ENCODE measurements around the gene CPA5. TPM values are rescaled to one million over a fixed set of nuclear protein-coding genes. Genes with fewer than 3 reads are reported as not detected.
"Not testable (repeated sequence)": the region's sequence is repeated elsewhere in the genome, so short reads cannot be mapped to it uniquely, and the experiment has no call there.

CPA5 gene
- total RNA-seq, 1 donor from 2014 or later = not detected

GRCh38 chr7:130369831-130370550 is 25.4 kb downstream of the CPA5 start:
- Mint-ChIP-seq H3K36me3 (ENCODE audit: unreplicated experiment) (peaks cover 9% of the 10 kb centered on the region), H3K27me3 (ENCODE audit: unreplicated experiment) (peaks cover 1% of the 10 kb centered on the region), H3K27ac (ENCODE audit: unreplicated experiment) (no peak overlapping the region), H3K9me3 (ENCODE audit: unreplicated experiment) (peaks cover 10% of the 10 kb centered on the region), H3K4me3 (ENCODE audit: unreplicated experiment) (no peak overlapping the region), H3K4me1 (ENCODE audit: low read depth, unreplicated experiment) (peaks cover 27% of the 10 kb centered on the region)
- DNase-seq = no peak
- TF ChIP-seq, protein P1, sequence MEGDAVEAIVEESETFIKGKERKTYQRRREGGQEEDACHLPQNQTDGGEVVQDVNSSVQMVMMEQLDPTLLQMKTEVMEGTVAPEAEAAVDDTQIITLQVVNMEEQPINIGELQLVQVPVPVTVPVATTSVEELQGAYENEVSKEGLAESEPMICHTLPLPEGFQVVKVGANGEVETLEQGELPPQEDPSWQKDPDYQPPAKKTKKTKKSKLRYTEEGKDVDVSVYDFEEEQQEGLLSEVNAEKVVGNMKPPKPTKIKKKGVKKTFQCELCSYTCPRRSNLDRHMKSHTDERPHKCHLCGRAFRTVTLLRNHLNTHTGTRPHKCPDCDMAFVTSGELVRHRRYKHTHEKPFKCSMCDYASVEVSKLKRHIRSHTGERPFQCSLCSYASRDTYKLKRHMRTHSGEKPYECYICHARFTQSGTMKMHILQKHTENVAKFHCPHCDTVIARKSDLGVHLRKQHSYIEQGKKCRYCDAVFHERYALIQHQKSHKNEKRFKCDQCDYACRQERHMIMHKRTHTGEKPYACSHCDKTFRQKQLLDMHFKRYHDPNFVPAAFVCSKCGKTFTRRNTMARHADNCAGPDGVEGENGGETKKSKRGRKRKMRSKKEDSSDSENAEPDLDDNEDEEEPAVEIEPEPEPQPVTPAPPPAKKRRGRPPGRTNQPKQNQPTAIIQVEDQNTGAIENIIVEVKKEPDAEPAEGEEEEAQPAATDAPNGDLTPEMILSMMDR (IDR thresholded peaks at IDR 0.05; ENCODE audit: partially characterized antibody, unreplicated experiment) = no peak

DNA sequence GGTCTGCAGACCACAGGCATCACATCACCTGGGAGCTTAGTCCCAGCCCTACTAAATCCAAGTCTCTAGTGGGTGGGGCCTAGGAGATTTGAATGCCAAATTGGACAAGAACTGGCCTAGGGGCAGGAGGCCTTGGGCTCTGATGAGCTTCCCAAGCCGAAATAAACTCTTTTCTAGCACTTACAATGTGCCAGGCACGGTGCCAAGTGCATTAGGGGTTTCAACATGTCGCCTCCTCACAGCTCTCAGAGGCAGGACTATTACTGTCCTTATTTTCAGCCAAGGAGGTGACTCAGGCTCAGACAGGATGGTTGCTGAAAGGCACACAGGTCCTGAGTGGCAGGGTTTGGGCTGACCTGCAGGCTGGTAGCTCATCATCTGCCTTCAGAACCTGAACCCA is 26.4 kb downstream of the CPA5 start:
- Mint-ChIP-seq H3K27ac (ENCODE audit: unreplicated experiment) (no peak overlapping the region), H3K36me3 (ENCODE audit: unreplicated experiment) (peaks cover 14% of the 10 kb centered on the region), H3K4me3 (ENCODE audit: unreplicated experiment) (no peak overlapping the region), H3K27me3 (ENCODE audit: unreplicated experiment) (peaks cover 1% of the 10 kb centered on the region), H3K4me1 (ENCODE audit: low read depth, unreplicated experiment) (peaks cover 21% of the 10 kb centered on the region), H3K9me3 (ENCODE audit: unreplicated experiment) (peaks cover 13% of the 10 kb centered on the region)
- DNase-seq = no peak
- TF ChIP-seq, protein P1 (IDR thresholded peaks at IDR 0.05; ENCODE audit: partially characterized antibody, unreplicated experiment) = no peak

- H3K4me1 Mint-ChIP-seq (ENCODE audit: low read depth, unreplicated experiment) = peaks cover 6% of the 10 kb centered on the region
- DNase-seq = no peak
- H3K36me3 Mint-ChIP-seq (ENCODE audit: unreplicated experiment) = peaks cover 22% of the 10 kb centered on the region
- peaks cover 3% of the 10 kb centered on the region for H3K27me3 Mint-ChIP-seq (ENCODE audit: unreplicated experiment)
- H3K27ac Mint-ChIP-seq (ENCODE audit: unreplicated experiment) = no peak overlapping the region
- peaks cover 15% of the 10 kb centered on the region for H3K9me3 Mint-ChIP-seq (ENCODE audit: unreplicated experiment)
- H3K4me3 Mint-ChIP-seq (ENCODE audit: unreplicated experiment) = no peak overlapping the region
- TF ChIP-seq, protein P1 (IDR thresholded peaks at IDR 0.05; ENCODE audit: partially characterized antibody, unreplicated experiment) = no peak
These were observed 28.0 kb downstream of the CPA5 start for GRCh38 chr7:130372402-130373165.

GRCh38 chr7:130374507-130374906 is 29.9 kb downstream of the CPA5 start:
- peaks cover 3% of the 10 kb centered on the region for H3K27me3 Mint-ChIP-seq (ENCODE audit: unreplicated experiment)
- peaks cover 7% of the 10 kb centered on the region for H3K4me1 Mint-ChIP-seq (ENCODE audit: low read depth, unreplicated experiment)
- H3K27ac Mint-ChIP-seq (ENCODE audit: unreplicated experiment) = no peak overlapping the region
- TF ChIP-seq, protein P1 (IDR thresholded peaks at IDR 0.05; ENCODE audit: partially characterized antibody, unreplicated experiment) = no peak
- DNase-seq = no peak
- H3K9me3 Mint-ChIP-seq (ENCODE audit: unreplicated experiment) = peaks cover 19% of the 10 kb centered on the region
- no peak overlapping the region for H3K4me3 Mint-ChIP-seq (ENCODE audit: unreplicated experiment)
- peaks cover 26% of the 10 kb centered on the region for H3K36me3 Mint-ChIP-seq (ENCODE audit: unreplicated experiment)

DNA sequence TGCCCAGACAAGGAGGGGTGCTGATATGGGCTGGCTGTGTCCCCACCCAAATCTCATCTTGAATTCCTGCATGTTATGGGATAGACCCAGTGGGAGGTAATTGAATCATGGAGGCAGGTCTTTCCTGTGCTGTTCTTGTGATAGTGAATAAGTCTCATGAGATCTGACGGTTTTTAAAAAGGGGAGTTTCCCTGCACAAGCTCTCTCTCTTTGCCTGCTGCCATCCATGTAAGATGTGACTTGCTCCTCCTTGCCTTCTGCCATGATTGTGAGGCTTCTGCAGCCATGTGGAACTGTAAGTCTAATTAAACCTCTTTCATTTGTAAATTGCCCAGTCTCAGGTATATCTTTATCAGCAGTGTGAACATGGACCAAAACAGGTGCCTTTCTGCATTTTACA is 31.8 kb downstream of the CPA5 start:
- H3K27ac Mint-ChIP-seq (ENCODE audit: unreplicated experiment); H3K4me3 Mint-ChIP-seq (ENCODE audit: unreplicated experiment); H3K27me3 Mint-ChIP-seq (ENCODE audit: unreplicated experiment); DNase-seq: not testable (repeated sequence)
- H3K4me1 Mint-ChIP-seq (ENCODE audit: low read depth, unreplicated experiment) = peaks cover 10% of the 10 kb centered on the region
- H3K36me3 Mint-ChIP-seq (ENCODE audit: unreplicated experiment) = peaks cover 26% of the 10 kb centered on the region
- H3K9me3 Mint-ChIP-seq (ENCODE audit: unreplicated experiment) = peaks cover 19% of the 10 kb centered on the region
